Measurements from ENCODE around the gene CCNY.

- TF ChIP-seq CTCF (IDR thresholded peaks at IDR 0.05 in 2 of 3, conservative IDR thresholded peaks at IDR 0.05 in 1 of 3; ENCODE audit: borderline replicate concordance in 1 of 3, insufficient read depth in 1 of 3, low read depth in 2 of 3, low read length in 2 of 3) (no peak), REST (IDR thresholded peaks at IDR 0.05; ENCODE audit: low read depth) (no peak), ZBTB33 (IDR thresholded peaks at IDR 0.05; ENCODE audit: extremely low read depth, insufficient replicate concordance, low read length) (no peak), POLR2A (IDR thresholded peaks at IDR 0.05; ENCODE audit: borderline replicate concordance, extremely low read depth, insufficient read depth, insufficient read length) (no peak), YY1 (IDR thresholded peaks at IDR 0.05; ENCODE audit: extremely low read depth, insufficient replicate concordance, low read depth, low read length) (no peak), POLR2AphosphoS5 (IDR thresholded peaks at IDR 0.05; ENCODE audit: low read depth, low read length) (no peak), SRF (IDR thresholded peaks at IDR 0.05; ENCODE audit: low read depth) (no peak), ZFX (IDR thresholded peaks at IDR 0.05) (no peak), ZNF274 (IDR thresholded peaks at IDR 0.05; ENCODE audit: low read depth, low read length) (no peak), JUND (IDR thresholded peaks at IDR 0.05) (no peak), EZH2 (IDR thresholded peaks at IDR 0.05) (no peak), CEBPB (IDR thresholded peaks at IDR 0.05; ENCODE audit: low read depth) (no peak), SIN3A (IDR thresholded peaks at IDR 0.05; ENCODE audit: low read depth) (no peak), TCF7L2 (IDR thresholded peaks at IDR 0.05; ENCODE audit: borderline replicate concordance, extremely low read depth, insufficient read depth, insufficient read length) (no peak)
Observed at GRCh38 chr10:35467186-35467585, 130.9 kb downstream of the CCNY start.

Data from HCT116 (cell line).